MCF 10A (cell line): ENCODE measurements around the gene RNF123. TPM values are rescaled to one million over a fixed set of nuclear protein-coding genes. Genes with fewer than 3 reads are reported as not detected.
"Not testable (repeated sequence)": the region's sequence is repeated elsewhere in the genome, so short reads cannot be mapped to it uniquely, and the experiment has no call there.

ENCODE experiments used
- BruUV-seq: library from RNA; stranded (reverse); fragments of 400-500 nt; replicated peaks from 2 replicates; lab custom pipeline; 2021; lab: Mats Ljungman, UMichigan
- CTCF ChIA-PET: fragments of 300-600 bp; sonication (Branson Sonifier 250); formaldehyde crosslinking; extraction: SDS; loops from one replicate; lab custom pipeline; 2021; ENCODE audit warnings: antibody characterized with exemption, inconsistent platforms; lab: Yijun Ruan, JAX
- POLR2A ChIA-PET: fragments of 300-600, 350-650 bp; sonication (Branson Sonifier 250); formaldehyde crosslinking; extraction: SDS; loops from one replicate; lab custom pipeline; 2020; ENCODE audit warnings: antibody characterized with exemption, inconsistent platforms; lab: Yijun Ruan, JAX
- DNase-seq: peaks from one replicate; pipeline ENCODE4 v3.0.0-alpha.2; 2018; ENCODE audit not compliant: unreplicated experiment
- H3K27ac Mint-ChIP-seq: one replicate; pipeline ENCODE4 v1.8.0; 2022; ENCODE audit warnings: mild to moderate bottlenecking, low read depth, mixed read lengths; ENCODE audit not compliant: unreplicated experiment
- H3K27me3 Mint-ChIP-seq: one replicate; pipeline ENCODE4 v1.8.0; 2022; ENCODE audit warnings: mixed read lengths; ENCODE audit not compliant: insufficient read depth, unreplicated experiment
- H3K36me3 Mint-ChIP-seq: one replicate; pipeline ENCODE4 v1.8.0; 2022; ENCODE audit warnings: mild to moderate bottlenecking, moderate library complexity, mixed read lengths; ENCODE audit not compliant: insufficient read depth, unreplicated experiment
- H3K4me1 Mint-ChIP-seq: one replicate; pipeline ENCODE4 v1.8.0; 2022; ENCODE audit warnings: mixed read lengths; ENCODE audit not compliant: insufficient read depth, unreplicated experiment
- H3K4me3 Mint-ChIP-seq: one replicate; pipeline ENCODE4 v1.8.0; 2022; ENCODE audit warnings: mild to moderate bottlenecking, moderate library complexity, mixed read lengths; ENCODE audit not compliant: unreplicated experiment
- H3K9me3 Mint-ChIP-seq: one replicate; pipeline ENCODE4 v1.8.0; 2022; ENCODE audit warnings: mixed read lengths; ENCODE audit not compliant: unreplicated experiment
- CTCF ChIP-seq: fragments of 200-600 bp; IDR thresholded peaks from one replicate; pipeline ENCODE4 v1.8.0; 2022; ENCODE audit warnings: antibody characterized with exemption, mild to moderate bottlenecking; ENCODE audit not compliant: unreplicated experiment
- intact Hi-C: fragments of 100-400 bp; cut with micrococcal nuclease; formaldehyde crosslinking; loops from 2 replicates; pipeline ENCODE4 v1.14.1; 2022
- total RNA-seq: library from RNA; stranded (reverse); gene quantifications from 2 replicates; pipeline ENCODE4 v1.2.3, GENCODE V29; 2022

Gene RNF123
- total RNA-seq, 1 experiment from 2014 or later, result 48.6 TPM

DNA sequence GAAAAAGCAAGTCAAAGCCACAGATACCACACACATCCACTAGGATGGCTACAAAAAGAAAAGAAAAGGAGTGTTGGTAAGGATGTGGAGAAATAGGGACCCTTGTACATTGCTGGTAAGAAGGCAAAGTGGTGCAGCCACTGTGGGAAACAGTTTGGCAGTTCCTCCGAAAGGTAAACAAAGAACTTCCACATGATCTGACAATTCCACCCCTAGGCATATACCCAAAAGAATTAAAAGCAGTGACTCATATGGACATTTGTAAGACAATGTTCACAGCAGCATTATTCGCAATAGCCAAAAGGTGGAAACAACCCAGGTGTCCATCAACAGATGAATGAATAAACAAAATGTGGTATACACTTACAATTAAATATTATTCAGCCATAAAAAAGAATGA is 56.6 kb downstream of the RNF123 start:
- BruUV-seq, result no TSS peak
- POLR2A ChIA-PET, result interaction anchor here (0.7 to 2.0 kb wide), 2 partner anchors 17 to 480 kb away, joined by 3 to 8 read pairs; no protein-coding TSS in a partner anchor
- Mint-ChIP-seq H3K4me3 (no peak overlapping the region), H3K27ac (peak overlapping the region; percentile 35), H3K36me3 (peaks cover 60% of the 10 kb centered on the region), H3K27me3 (no peaks in the 10 kb centered on the region), H3K4me1 (peaks cover 22% of the 10 kb centered on the region), H3K9me3 (no peaks in the 10 kb centered on the region)
- intact Hi-C loops, result no loop called here
- CTCF ChIA-PET, result interaction anchor here (0.8 kb wide), 1 partner anchor 54 kb away, joined by 4 read pairs; no protein-coding TSS in a partner anchor
- peak; percentile 88 for DNase-seq
- no peak for TF ChIP-seq CTCF

DNA sequence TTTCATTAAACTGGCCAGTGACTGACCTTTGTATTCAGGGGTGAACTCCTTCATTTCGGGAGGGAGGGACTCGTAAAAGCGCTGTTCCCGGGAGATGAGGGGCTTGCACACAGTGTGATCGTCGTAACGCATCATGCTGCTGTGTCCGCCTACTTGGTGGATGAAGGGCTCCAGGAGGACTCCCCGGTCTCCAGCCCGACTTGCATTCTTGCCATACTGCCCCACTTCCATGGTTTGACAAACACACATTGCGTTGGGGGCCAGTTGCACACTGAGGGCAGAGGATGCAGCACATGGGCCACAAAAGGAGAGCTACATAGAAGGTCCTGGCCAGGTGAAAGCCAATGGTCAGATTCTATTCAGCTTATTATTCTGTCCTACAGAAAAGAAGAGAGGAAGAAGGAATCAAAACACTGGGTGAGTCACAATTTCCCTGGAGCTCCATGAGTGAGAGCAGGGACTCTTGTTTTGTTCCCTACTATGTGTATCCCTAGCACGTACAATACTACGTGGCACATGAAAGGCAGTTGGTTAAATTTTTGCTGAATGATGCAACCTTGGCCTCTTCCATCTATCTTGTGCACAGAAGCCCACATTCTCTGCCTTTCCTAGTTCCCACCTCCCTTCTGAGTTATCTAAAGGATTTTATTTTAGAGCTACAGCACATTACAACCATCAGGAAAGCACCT is 58.6 kb downstream of the RNF123 start:
- no peaks in the 10 kb centered on the region for H3K9me3 Mint-ChIP-seq
- no peaks in the 10 kb centered on the region for H3K27me3 Mint-ChIP-seq
- POLR2A ChIA-PET, result interaction anchor here (0.9 to 1.9 kb wide), 3 partner anchors 9 to 25 kb away, joined by 3 to 7 read pairs (median 4); partner anchors contain the start of gene GMPPB
- H3K4me1 Mint-ChIP-seq, result peaks cover 22% of the 10 kb centered on the region
- no peak overlapping the region for H3K4me3 Mint-ChIP-seq
- peak; percentile 63 for DNase-seq
- CTCF ChIA-PET, result interaction anchor here (0.8 kb wide), 1 partner anchor 38 kb away, joined by 3 read pairs; the partner anchor contains the start of gene IP6K1
- no TSS peak for BruUV-seq
- TF ChIP-seq CTCF, result no peak
- peak overlapping the region; percentile 32 for H3K27ac Mint-ChIP-seq
- intact Hi-C loops, result no loop called here
- peaks cover 45% of the 10 kb centered on the region for H3K36me3 Mint-ChIP-seq

DNA sequence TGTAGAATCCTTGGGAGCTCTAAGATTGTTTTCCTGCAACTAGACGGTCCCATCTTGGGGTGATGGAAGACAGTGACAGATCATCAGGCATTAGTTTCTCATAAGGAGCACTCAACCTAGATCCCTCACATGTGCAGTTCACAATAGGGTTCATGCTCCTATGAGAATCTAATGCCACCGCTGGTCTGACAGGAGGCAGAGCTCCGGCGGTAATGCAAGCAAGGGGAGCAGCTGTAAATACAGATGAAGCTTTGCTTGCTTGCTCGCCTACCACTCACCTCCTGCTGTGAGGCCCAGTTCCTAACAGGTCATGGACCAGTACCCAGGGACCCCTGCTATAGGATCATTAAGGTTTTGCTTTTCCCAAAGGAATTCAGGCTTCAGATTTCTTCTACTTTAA is 59.5 kb downstream of the RNF123 start:
- H3K27me3 Mint-ChIP-seq, H3K9me3 Mint-ChIP-seq, intact Hi-C loops, DNase-seq, H3K27ac Mint-ChIP-seq, H3K4me3 Mint-ChIP-seq, BruUV-seq: not testable (repeated sequence)
- POLR2A ChIA-PET, result interaction anchor here (0.6 to 1.9 kb wide), 4 partner anchors 9 to 192 kb away, joined by 3 to 7 read pairs (median 4); partner anchors contain the start of gene GMPPB
- CTCF ChIA-PET, result interaction anchor here (0.8 to 1.0 kb wide), 2 partner anchors 37 to 77 kb away, joined by 3 read pairs; partner anchors contain the start of gene IP6K1
- peaks cover 51% of the 10 kb centered on the region for H3K36me3 Mint-ChIP-seq
- peaks cover 22% of the 10 kb centered on the region for H3K4me1 Mint-ChIP-seq

DNA sequence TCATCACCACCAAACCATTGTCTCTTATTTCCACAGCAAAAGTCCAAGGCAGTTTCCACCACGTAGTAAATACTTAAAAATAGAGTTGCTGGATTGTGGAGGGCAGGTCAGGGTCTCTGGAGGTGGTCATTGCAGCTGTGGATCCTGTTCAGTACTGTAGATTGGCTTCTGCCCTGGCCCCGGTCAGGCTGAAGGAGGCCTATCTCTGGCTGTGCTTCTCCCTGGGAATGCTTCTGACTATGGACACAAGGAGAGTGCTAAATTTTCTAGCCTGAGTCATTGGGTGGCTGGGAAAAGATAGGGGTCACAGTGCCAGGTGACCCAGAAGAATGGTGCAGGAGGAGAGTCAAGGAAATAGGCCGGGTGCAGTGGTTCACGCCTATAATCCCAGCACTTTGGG is 60.7 kb downstream of the RNF123 start:
- no peaks in the 10 kb centered on the region for H3K9me3 Mint-ChIP-seq
- no TSS peak for BruUV-seq
- H3K27me3 Mint-ChIP-seq, result no peaks in the 10 kb centered on the region
- intact Hi-C loops, result no loop called here
- H3K4me3 Mint-ChIP-seq, result no peak overlapping the region
- DNase-seq, result no peak
- ChIA-PET POLR2A (interaction anchor here (0.7 kb wide), 2 partner anchors 94 to 262 kb away, joined by 3 read pairs; no protein-coding TSS in a partner anchor), CTCF (no interaction called here)
- H3K4me1 Mint-ChIP-seq, result peaks cover 14% of the 10 kb centered on the region
- H3K27ac Mint-ChIP-seq, result no peak overlapping the region
- H3K36me3 Mint-ChIP-seq, result peaks cover 47% of the 10 kb centered on the region
- no peak for TF ChIP-seq CTCF
